ENCODE data around the gene KIF25.
"Not testable (repeated sequence)": the region's sequence is repeated elsewhere in the genome, so short reads cannot be mapped to it uniquely, and the experiment has no call there.

Gene KIF25

GRCh38 chr6:168073937-168074730, 76.7 kb downstream of the KIF25 start:
- no peak for ATAC-seq

GRCh38 chr6:168075216-168075615, 77.7 kb downstream of the KIF25 start:
- ATAC-seq, result no peak

GRCh38 chr6:168075787-168076202, 78.3 kb downstream of the KIF25 start:
- no peak for ATAC-seq

- not testable (repeated sequence) for ATAC-seq
These were observed 79.9 kb downstream of the KIF25 start for GRCh38 chr6:168077401-168077800.

- ATAC-seq, result no peak
These were observed 80.9 kb downstream of the KIF25 start for GRCh38 chr6:168078175-168078942.

GRCh38 chr6:168078943-168079405, 81.5 kb downstream of the KIF25 start, which contains the start of gene FRMD1:
FRMD1 (minus strand) TSS chr6:168079212; CDS start chr6:168079094, 118 bp downstream.
- ATAC-seq, result no peak

GRCh38 chr6:168080393-168081077, 83.1 kb downstream of the KIF25 start:
- no peak for ATAC-seq

- ATAC-seq, result no peak
These were observed 84.5 kb downstream of the KIF25 start for GRCh38 chr6:168081858-168082546.

- no peak for ATAC-seq
These were observed 85.5 kb downstream of the KIF25 start for GRCh38 chr6:168082860-168083513.

GRCh38 chr6:168083514-168083885, 86.0 kb downstream of the KIF25 start:
- no peak for ATAC-seq

- no peak for ATAC-seq
These were observed 87.1 kb downstream of the KIF25 start for GRCh38 chr6:168084465-168085160.

- ATAC-seq, result no peak
These were observed 88.6 kb downstream of the KIF25 start for GRCh38 chr6:168086066-168086465.

GRCh38 chr6:168086616-168087015, 89.1 kb downstream of the KIF25 start:
- ATAC-seq, result no peak

- ATAC-seq, result no peak
These were observed 90.1 kb downstream of the KIF25 start for GRCh38 chr6:168087436-168088160.

- ATAC-seq, result no peak
These were observed 90.9 kb downstream of the KIF25 start for GRCh38 chr6:168088161-168089053.

- ATAC-seq, result no peak
These were observed 92.0 kb downstream of the KIF25 start for GRCh38 chr6:168089186-168090063.

- ATAC-seq, result no peak
These were observed 92.7 kb downstream of the KIF25 start for GRCh38 chr6:168090064-168090690.

- no peak for ATAC-seq
These were observed 93.2 kb downstream of the KIF25 start for GRCh38 chr6:168090706-168091105.

All from activated CD4-positive, CD25-positive, alpha-beta regulatory T cell treated with anti-CD3 and anti-CD28 coated beads, Interleukin-2, amount 50 U/mL, for 24 hours (primary cell).